Testis (tissue), 3 donors: ENCODE measurements around the gene CALD1. TPM values are rescaled to one million over a fixed set of nuclear protein-coding genes. Genes with fewer than 3 reads are reported as not detected.

Source experiments
- DNase-seq: peaks from one replicate; pipeline ENCODE4 v3.0.0-alpha.2; 2019
- H3K27ac ChIP-seq, 2 donors: fragments of 200-600 bp; sonication (generic); one replicate each; pipeline ENCODE4 v1.5.1; 2019
- H3K27me3 ChIP-seq: fragments of 200-600 bp; sonication (generic); one replicate; pipeline ENCODE4 v1.5.1; 2019
- H3K36me3 ChIP-seq: fragments of 200-600 bp; sonication (generic); one replicate; pipeline ENCODE4 v1.5.1; 2017; ENCODE audit warnings: low read depth; ENCODE audit errors: missing control alignments
- H3K4me1 ChIP-seq: fragments of 200-600 bp; sonication (generic); one replicate; pipeline ENCODE4 v1.5.1; 2019
- H3K4me3 ChIP-seq, 2 donors: fragments of 200-600 bp; sonication (generic); one replicate each; pipeline ENCODE4 v1.5.1; 2017 to 2019
- H3K9me3 ChIP-seq: fragments of 200-600 bp; sonication (generic); one replicate; pipeline ENCODE4 v1.5.1; 2017
- CTCF ChIP-seq, 3 experiments: fragments of 450-650 bp in 2 of 3; fragments of 200-600 bp in 1 of 3; sonication (generic) in 1 of 3; IDR thresholded peaks; one replicate each; pipeline ENCODE4 v1.5.1; 2016 to 2019; ENCODE audit warnings: antibody characterized with exemption in 3 of 3, mild to moderate bottlenecking in 2 of 3, moderate library complexity in 1 of 3
- POLR2A ChIP-seq: fragments of 450-650 bp; IDR thresholded peaks from one replicate; pipeline ENCODE4 v1.6.1; 2017; ENCODE audit warnings: antibody characterized with exemption, mild to moderate bottlenecking, moderate library complexity
- WGBS, 2 donors: methylation state at CpG; one replicate each; pipeline ENCODE4 v1.1.5; 2018; 5-methylcytosine and 5-hydroxymethylcytosine counted together
- intact Hi-C: fragments of 100-400 bp; cut with DNase I; formaldehyde crosslinking; loops from one replicate; pipeline ENCODE4 v1.15.1; 2023; ENCODE audit warnings: low total_unique reads
- polyA plus RNA-seq: library from polyadenylated mRNA; stranded (reverse); fragments of 350-450 nt; fragmentation: Illumina TruSeq; extraction: RNeasy Lipid Tissue Mini Kit (QIAGEN cat#74804); gene quantifications from one replicate; pipeline ENCODE4 v1.2.3, GENCODE V29; 2014; ENCODE audit warnings: low read depth, low replicate concordance; ENCODE audit not compliant: insufficient read depth
- total RNA-seq, 2 donors: library from RNA; depleted of rRNA; stranded (reverse); fragments of >200 nt; gene quantifications; one replicate each; pipeline ENCODE4 v1.2.3, GENCODE V29; 2016

The CALD1 gene
- total and polyA plus RNA-seq, 3 donors from 2014 or later = 103 to 153 (median 135) TPM

- H3K4me1 ChIP-seq = no peaks in the 10 kb centered on the region
- intact Hi-C loops = loop anchor here (10.0 kb wide), 1 partner anchor 178 kb away; no protein-coding TSS in a partner anchor
- TF ChIP-seq CTCF (IDR thresholded peaks at IDR 0.05) (peak; percentile 65 to 66 (median 65)), POLR2A (no peak)
- WGBS, 2 donors = 1 to 2% methylated on average over 12 to 43 of the region's 70 CpGs
- H3K4me3 ChIP-seq = peak within 1 kb of the TSS; percentile 74 to 82
- peak within 1 kb of the TSS; percentile 89 to 92 for H3K27ac ChIP-seq
- no peaks in the 10 kb centered on the region for H3K27me3 ChIP-seq
- peak; percentile 99 for DNase-seq
- no peaks in the 10 kb centered on the region for H3K36me3 ChIP-seq
- no peaks in the 10 kb centered on the region for H3K9me3 ChIP-seq
Observed at GRCh38 chr7:134986363-134987251, 207.2 kb downstream of the CALD1 start, which contains the start of gene AGBL3. AGBL3 (plus strand) TSS chr7:134986508; CDS start chr7:134987934, 1,426 bp downstream.

GRCh38 chr7:134988161-134988560, 208.7 kb downstream of the CALD1 start:
- no peak overlapping the region for H3K4me3 ChIP-seq

GRCh38 chr7:134991469-134992339, 212.3 kb downstream of the CALD1 start:
- DNase-seq = no peak
- 68% methylated on average over 2 of the region's 2 CpGs for WGBS, 2 donors
- H3K4me3 ChIP-seq = no peak overlapping the region
- H3K4me1 ChIP-seq = peaks cover 15% of the 10 kb centered on the region
- intact Hi-C loops = no loop called here
- H3K9me3 ChIP-seq = no peaks in the 10 kb centered on the region
- H3K36me3 ChIP-seq = no peaks in the 10 kb centered on the region
- TF ChIP-seq POLR2A = no peak
- TF ChIP-seq CTCF (IDR thresholded peaks at IDR 0.05) = no peak
- peak overlapping the region in 1 of 2 donors; percentile 41 for H3K27ac ChIP-seq
- H3K27me3 ChIP-seq = no peaks in the 10 kb centered on the region

More at GRCh38 chr7:134988161-134988560, 208.7 kb downstream of the CALD1 start:
- H3K9me3 ChIP-seq = no peaks in the 10 kb centered on the region
- no peak for TF ChIP-seq POLR2A
- TF ChIP-seq CTCF (IDR thresholded peaks at IDR 0.05) = no peak
- WGBS, 2 donors = 86 to 87% methylated on average over 5 of the region's 5 CpGs
- H3K36me3 ChIP-seq = no peaks in the 10 kb centered on the region
- H3K4me1 ChIP-seq = peaks cover 7% of the 10 kb centered on the region
- intact Hi-C loops = loop anchor here (10.0 kb wide), 1 partner anchor 177 kb away; no protein-coding TSS in a partner anchor
- no peak overlapping the region for H3K27ac ChIP-seq
- no peaks in the 10 kb centered on the region for H3K27me3 ChIP-seq
- DNase-seq = no peak

GRCh38 chr7:134992626-134993179, 213.3 kb downstream of the CALD1 start:
- peaks cover 15% of the 10 kb centered on the region for H3K4me1 ChIP-seq
- H3K36me3 ChIP-seq = no peaks in the 10 kb centered on the region
- peak overlapping the region in 1 of 2 donors; percentile 41 for H3K27ac ChIP-seq
- TF ChIP-seq CTCF (IDR thresholded peaks at IDR 0.05) (no peak), POLR2A (no peak)
- 51 to 68% methylated on average over 6 of the region's 6 CpGs for WGBS, 2 donors
- no peak overlapping the region for H3K4me3 ChIP-seq
- H3K27me3 ChIP-seq = no peaks in the 10 kb centered on the region
- no peaks in the 10 kb centered on the region for H3K9me3 ChIP-seq
- intact Hi-C loops = no loop called here
- DNase-seq = no peak
